ENCODE measurements around the gene LIN54.

DNA sequence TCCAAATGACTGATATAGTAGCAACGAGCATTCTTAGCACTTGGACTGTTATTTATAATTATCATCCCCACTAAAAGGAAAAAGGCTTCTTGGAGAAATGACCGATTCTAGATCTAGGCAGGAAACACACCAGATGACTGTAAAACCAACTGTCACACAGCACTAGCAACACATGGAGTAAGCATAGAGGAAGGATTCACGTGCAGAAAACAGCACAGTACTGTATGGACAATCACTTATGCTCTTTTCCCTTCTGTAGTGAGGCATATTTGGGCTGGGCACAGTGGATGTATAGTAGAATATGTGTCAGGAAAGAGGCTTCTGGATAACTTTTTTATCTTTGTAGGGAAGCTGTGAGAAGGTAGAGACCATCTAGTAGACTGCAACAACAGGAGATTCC lies 18.4 kb upstream of the LIN54 start:
- TF ChIP-seq, protein P1, sequence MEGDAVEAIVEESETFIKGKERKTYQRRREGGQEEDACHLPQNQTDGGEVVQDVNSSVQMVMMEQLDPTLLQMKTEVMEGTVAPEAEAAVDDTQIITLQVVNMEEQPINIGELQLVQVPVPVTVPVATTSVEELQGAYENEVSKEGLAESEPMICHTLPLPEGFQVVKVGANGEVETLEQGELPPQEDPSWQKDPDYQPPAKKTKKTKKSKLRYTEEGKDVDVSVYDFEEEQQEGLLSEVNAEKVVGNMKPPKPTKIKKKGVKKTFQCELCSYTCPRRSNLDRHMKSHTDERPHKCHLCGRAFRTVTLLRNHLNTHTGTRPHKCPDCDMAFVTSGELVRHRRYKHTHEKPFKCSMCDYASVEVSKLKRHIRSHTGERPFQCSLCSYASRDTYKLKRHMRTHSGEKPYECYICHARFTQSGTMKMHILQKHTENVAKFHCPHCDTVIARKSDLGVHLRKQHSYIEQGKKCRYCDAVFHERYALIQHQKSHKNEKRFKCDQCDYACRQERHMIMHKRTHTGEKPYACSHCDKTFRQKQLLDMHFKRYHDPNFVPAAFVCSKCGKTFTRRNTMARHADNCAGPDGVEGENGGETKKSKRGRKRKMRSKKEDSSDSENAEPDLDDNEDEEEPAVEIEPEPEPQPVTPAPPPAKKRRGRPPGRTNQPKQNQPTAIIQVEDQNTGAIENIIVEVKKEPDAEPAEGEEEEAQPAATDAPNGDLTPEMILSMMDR (IDR thresholded peaks at IDR 0.05), result no peak
- no peak for TF ChIP-seq POLR2AphosphoS5 (IDR thresholded peaks at IDR 0.05; ENCODE audit: low read depth, low read length)
- TF ChIP-seq, protein P2, sequence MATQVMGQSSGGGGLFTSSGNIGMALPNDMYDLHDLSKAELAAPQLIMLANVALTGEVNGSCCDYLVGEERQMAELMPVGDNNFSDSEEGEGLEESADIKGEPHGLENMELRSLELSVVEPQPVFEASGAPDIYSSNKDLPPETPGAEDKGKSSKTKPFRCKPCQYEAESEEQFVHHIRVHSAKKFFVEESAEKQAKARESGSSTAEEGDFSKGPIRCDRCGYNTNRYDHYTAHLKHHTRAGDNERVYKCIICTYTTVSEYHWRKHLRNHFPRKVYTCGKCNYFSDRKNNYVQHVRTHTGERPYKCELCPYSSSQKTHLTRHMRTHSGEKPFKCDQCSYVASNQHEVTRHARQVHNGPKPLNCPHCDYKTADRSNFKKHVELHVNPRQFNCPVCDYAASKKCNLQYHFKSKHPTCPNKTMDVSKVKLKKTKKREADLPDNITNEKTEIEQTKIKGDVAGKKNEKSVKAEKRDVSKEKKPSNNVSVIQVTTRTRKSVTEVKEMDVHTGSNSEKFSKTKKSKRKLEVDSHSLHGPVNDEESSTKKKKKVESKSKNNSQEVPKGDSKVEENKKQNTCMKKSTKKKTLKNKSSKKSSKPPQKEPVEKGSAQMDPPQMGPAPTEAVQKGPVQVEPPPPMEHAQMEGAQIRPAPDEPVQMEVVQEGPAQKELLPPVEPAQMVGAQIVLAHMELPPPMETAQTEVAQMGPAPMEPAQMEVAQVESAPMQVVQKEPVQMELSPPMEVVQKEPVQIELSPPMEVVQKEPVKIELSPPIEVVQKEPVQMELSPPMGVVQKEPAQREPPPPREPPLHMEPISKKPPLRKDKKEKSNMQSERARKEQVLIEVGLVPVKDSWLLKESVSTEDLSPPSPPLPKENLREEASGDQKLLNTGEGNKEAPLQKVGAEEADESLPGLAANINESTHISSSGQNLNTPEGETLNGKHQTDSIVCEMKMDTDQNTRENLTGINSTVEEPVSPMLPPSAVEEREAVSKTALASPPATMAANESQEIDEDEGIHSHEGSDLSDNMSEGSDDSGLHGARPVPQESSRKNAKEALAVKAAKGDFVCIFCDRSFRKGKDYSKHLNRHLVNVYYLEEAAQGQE (IDR thresholded peaks at IDR 0.05; ENCODE audit: insufficient read depth in 1 of 2, low read depth in 2 of 2, low read length in 1 of 2), result no peak
- TF ChIP-seq TCF7L2 (IDR thresholded peaks at IDR 0.05; ENCODE audit: low read depth, low read length), result no peak
- no peak for TF ChIP-seq SIN3A (IDR thresholded peaks at IDR 0.05; ENCODE audit: borderline replicate concordance, insufficient read depth, low read depth, low read length)
